IPS DF 19.7 (cell line): ENCODE measurements around the gene CIB1.
"Not testable (repeated sequence)": the region's sequence is repeated elsewhere in the genome, so short reads cannot be mapped to it uniquely, and the experiment has no call there.

ENCODE experiments used
- DNase-seq: peaks from one replicate; pipeline ENCODE4 v3.0.0-alpha.2; 2013; ENCODE audit warnings: low read depth, low spot score

The CIB1 gene

GRCh38 chr15:90192961-90193786 is 40.6 kb downstream of the CIB1 start:
- no peak for DNase-seq

DNA sequence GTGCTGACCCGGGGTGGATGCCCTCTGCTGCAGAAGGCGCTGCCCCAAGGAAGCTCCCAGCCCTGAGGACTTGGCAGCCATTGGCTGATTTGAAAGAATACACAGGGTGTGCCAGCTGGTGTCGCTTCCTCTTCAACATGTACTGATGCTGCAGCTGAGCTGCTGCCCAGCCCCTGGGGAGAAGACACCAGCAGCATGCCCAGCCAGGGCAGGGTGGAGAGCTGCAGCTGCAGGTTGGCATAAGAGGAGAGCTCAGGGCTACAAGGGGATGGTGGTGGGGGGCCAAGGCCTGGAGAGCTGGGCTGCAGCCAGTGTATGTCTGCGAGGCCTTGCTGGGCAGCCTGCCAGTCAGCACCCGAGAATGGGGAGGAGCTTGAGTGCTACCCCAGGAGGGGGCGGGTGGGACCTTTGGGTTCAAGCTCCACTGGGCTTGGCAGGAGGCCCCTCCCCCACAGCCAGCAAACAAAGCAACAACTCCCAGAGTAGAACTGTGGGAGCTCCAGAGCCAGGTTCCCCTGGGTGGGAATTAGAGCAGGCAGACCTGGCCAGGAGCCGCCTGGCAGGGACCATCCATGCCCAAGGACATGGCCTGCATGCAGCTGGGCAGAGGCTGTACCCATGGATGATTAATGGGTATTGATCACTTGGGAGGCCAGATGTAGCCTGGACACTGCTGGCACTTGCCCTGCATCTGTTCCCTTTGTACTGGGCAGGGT is 41.8 kb downstream of the CIB1 start:
- no peak for DNase-seq

DNA sequence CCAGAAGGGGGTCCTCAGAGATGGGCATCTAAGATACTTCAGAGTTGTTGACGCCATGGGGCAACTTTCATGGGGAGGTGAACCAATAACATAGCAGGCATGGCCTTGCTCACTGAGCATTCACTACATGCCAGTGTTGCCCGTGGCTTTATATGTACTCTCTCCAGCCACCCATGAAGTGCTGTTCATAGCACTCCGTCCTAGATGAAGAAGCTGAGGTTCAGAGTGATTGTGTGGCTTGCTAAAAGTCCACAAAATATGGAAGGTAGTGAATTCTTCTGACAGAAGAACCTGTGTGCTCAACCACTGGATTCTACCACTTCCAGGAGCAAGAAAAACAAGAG is 42.4 kb downstream of the CIB1 start:
- DNase-seq, result no peak

GRCh38 chr15:90190606-90191343 is 43.0 kb downstream of the CIB1 start:
- no peak for DNase-seq

GRCh38 chr15:90189781-90190467 is 43.8 kb downstream of the CIB1 start:
- DNase-seq, result no peak

DNA sequence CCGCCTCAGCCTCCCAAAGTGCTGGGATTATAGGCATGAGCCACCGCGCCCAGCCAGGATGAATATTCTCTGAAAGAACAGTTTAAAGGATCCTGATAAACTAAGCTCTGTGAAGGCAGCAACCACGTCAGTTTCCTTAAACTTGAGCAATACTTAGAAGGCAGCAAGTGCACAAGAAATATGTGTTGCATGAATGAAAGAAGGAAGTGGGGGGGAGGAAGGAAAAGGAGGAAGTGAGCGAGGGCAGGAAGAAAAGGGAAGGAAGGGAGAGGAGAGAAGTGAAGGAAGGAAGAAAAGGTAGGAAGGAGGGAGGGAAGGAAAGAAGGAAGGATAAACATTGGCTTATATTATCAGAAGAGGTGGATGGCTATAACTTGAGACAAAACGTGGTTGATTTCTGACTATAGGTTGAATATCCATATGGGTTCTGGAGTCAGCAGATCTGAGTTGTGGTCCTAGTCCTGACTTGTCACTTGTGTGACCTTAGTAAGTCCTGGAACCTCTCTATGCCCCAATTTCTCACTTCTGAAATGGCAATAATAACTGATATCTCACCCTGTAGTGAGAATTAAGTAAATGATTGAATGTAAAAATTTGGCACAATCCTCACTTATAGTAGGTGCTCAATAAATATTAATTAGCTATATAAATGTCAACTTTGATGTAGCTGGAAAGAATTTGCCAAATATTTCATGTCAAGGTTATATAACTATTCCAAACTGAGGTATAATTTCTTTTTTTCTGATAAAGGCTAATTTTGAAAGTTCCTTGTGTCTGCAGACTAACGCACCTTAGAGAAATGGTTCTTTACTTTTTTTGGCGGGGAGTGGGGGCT is 44.6 kb downstream of the CIB1 start:
- DNase-seq, result no peak

GRCh38 chr15:90188065-90188464 is 45.7 kb downstream of the CIB1 start:
- DNase-seq, result not testable (repeated sequence)

DNA sequence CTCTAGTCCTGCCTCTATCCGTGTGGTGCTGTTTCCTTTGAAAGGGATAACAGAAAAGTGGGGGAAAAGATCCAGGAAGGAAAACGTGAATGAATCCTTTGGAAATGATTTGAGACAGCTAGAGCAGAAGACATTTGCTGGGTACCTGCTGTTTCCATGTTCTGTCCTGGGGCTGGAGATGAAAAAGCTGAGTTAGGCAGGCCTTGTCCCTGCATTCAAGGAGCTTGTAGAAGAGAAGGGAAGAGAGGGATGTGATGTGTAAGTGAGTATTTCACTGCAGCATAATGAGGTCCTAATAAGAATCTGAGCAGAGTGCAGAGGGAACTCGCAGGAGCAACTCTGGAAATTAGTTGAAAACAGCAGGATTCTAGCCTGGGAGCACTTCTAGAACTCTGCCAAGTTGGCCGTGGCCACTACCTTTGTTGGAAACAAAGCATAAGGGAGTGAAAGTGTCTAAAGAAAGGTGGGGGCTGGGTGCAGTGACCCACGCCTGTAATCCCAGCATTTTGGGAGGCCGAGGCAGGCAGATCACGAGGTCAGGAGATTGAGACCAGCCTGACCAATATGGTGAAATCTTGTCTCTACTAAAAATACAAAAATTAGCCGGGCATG is 46.4 kb downstream of the CIB1 start:
- no peak for DNase-seq

- DNase-seq, result no peak
Observed at GRCh38 chr15:90184786-90185704, 48.7 kb downstream of the CIB1 start.

DNA sequence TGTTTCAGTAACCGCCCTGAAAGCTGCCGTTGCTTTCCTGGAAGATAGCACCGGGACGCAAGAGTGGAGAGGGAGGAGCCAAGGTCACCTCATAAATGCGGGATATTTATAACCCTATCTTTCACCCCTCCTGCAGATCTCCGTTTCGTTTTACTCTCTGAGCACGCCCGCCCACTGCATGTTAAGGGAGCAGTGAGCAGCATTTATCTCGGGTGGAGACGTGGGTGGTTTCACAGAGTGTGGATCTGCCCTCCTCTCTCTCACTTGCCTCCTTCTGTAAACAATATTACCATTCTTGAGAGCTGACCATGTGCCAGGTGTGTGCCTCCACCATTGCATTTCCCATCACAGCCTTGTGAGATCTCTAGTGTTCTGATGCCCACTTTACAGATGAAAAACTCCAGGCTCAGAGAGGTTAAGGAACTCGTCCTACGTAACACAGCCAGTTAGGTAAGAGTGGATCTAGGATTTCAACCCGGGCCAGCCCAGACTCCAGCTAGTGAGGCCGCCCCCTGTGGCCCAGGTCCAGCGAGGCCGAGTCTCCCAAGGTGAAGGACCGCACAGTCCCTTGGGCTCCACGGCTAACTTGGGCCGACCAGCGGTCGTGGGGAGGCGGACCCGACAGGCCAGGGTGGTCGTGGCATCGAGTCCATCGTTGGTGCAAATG is 49.5 kb downstream of the CIB1 start:
- no peak for DNase-seq

DNA sequence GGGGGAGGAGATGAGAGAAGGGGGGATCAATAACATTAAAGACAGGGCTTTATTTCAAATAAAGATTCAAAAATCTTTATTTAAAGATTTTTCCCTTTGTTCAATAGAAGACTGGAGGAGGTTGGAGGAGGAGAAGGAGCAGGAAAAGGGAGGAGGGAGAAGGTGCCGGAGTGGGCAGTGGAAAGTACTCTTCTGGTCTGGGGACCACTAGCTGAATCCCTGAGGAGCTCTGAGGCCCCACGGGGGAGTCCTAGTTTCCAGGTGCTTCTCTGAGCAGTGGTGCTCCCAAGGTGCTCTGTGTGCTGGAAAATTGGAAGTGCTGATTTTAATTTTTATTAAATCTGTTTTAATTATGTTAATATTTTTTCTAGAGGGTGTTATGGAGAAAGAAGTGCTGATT is 52.0 kb downstream of the CIB1 start:
- DNase-seq, result no peak
